Measurements from ENCODE around the gene SF1. TPM values are rescaled to one million over a fixed set of nuclear protein-coding genes. Genes with fewer than 3 reads are reported as not detected.

The SF1 gene
- total RNA-seq, 1 donor from 2014 or later: 450 TPM

DNA sequence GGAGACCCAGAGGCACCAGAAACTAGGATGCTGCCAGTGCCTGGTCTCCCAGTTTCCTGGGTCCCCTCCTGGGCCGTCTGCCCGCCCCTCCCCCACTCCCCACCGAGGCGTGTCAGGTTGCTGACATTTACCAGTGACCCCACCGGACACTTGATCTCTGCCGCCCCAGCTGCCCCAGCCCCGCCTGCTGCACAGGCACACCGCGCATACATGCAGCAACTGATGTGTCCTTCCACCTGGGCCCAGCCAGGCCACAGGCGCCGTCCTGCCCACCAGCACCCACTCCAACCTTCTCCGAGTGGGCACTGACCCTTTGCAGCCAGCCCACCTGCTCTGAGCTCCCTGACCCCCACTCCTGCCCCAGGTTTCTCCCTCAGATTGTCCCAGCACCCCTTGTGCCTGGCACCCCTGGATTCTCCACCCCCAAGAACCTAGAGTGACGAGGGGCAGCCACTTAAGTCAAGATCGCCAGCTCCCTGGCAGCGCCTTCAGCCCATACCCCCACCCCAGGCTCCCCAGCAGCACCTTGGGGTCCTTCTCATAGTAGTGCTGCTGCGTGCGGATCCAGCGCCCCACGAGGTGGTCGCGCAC, 19.1 kb downstream of the SF1 start:
- DNase-seq (ENCODE audit: extremely low spot score, unreplicated experiment): no peak
- no peak for TF ChIP-seq CTCF (conservative IDR thresholded peaks at IDR 0.05)
- Mint-ChIP-seq H3K27ac (peak overlapping the region; percentile 87), H3K36me3 (peaks cover 7% of the 10 kb centered on the region), H3K9me3 (no peaks in the 10 kb centered on the region), H3K4me3 (peak overlapping the region; percentile 83), H3K4me1 (ENCODE audit: unreplicated experiment) (peaks cover 39% of the 10 kb centered on the region), H3K27me3 (no peaks in the 10 kb centered on the region)

DNA sequence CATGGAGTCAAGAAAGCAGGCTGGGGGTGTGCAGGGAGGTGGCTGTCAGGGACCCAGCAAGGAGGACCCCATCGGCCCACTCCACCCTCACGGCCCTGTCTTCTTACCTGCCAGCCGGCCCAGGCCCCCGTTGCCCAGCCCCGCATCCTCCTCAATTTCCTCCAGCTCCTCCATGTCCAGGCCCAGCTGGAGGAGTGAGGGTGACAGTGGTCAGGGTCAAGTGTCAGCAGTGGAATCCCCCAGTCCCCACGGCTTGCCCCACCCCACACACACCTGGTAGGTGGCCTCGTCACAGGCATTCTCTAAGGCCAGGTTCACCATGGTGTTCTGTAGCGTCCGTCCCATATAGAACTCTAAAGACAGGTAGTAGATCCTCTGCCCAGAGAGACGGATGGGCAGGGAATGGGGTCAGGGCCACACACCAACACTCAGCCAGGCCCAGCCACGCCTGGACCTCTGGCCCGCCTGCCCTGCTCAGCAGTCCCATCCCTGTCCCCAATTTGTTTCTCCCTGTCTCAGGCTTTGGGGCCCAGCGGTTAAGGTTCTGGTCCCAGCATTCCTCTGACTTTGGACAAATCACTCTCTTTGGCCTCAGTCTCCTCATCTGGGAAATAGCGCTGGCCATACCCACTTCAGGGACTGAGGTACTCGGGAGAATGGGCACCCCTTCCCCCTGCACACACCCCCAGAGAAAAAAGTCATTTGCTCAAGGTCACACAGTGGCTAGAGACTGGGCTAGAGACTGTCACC, 19.8 kb downstream of the SF1 start:
- no peak overlapping the region for H3K4me3 Mint-ChIP-seq
- H3K36me3 Mint-ChIP-seq: peaks cover 4% of the 10 kb centered on the region
- no peaks in the 10 kb centered on the region for H3K9me3 Mint-ChIP-seq
- H3K4me1 Mint-ChIP-seq (ENCODE audit: unreplicated experiment): peaks cover 32% of the 10 kb centered on the region
- TF ChIP-seq CTCF (conservative IDR thresholded peaks at IDR 0.05): no peak
- no peak for DNase-seq (ENCODE audit: extremely low spot score, unreplicated experiment)
- no peaks in the 10 kb centered on the region for H3K27me3 Mint-ChIP-seq
- H3K27ac Mint-ChIP-seq: no peak overlapping the region

DNA sequence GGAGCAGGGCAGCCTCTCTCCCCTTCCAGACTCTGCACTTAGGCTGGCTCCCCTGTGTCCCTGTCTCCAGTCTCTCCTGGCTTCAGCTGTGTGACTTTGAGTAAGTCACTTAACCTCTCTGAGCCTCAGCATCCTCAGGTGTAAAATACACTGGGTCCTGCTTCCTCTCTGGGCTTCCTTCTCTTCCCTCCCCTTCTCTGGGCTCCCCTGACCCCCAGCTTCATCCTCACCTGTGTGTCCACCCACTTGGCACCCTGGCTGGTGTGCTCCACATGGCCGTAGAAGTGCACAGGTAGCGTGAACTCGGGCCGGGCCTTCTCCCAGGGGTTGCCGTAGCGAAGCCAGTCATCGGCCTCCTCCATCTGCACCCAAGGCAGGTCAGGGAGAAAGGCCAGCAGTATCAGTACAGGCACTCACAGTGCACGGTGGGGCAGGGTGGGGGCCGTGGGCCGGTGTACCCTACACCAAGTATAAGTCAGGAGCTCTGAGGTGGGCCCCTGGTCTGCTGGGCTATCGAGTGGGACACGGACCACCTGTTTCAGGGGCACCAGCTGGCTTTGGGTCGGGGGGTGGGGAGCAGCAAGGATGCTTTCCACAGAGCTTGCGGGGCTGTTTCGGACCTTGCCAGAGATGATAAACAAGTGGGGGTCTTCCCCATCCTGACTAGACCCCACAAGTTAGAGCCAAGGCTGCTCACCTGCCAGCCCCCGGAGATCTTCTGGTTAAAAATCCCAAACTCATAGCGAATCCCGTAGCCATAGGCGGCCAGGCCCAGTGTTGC, 20.6 kb downstream of the SF1 start:
- Mint-ChIP-seq H3K4me1 (ENCODE audit: unreplicated experiment) (peaks cover 27% of the 10 kb centered on the region), H3K27ac (no peak overlapping the region), H3K36me3 (no peaks in the 10 kb centered on the region), H3K27me3 (no peaks in the 10 kb centered on the region), H3K9me3 (no peaks in the 10 kb centered on the region), H3K4me3 (no peak overlapping the region)
- no peak for TF ChIP-seq CTCF (conservative IDR thresholded peaks at IDR 0.05)
- DNase-seq (ENCODE audit: extremely low spot score, unreplicated experiment): no peak

GRCh38 chr11:64755681-64756361, 22.5 kb downstream of the SF1 start:
- Mint-ChIP-seq H3K27me3 (no peaks in the 10 kb centered on the region), H3K9me3 (no peaks in the 10 kb centered on the region), H3K27ac (peak overlapping the region; percentile 16), H3K4me1 (ENCODE audit: unreplicated experiment) (peaks cover 18% of the 10 kb centered on the region), H3K4me3 (no peak overlapping the region), H3K36me3 (no peaks in the 10 kb centered on the region)
- TF ChIP-seq CTCF (conservative IDR thresholded peaks at IDR 0.05): no peak
- DNase-seq (ENCODE audit: extremely low spot score, unreplicated experiment): no peak

DNA sequence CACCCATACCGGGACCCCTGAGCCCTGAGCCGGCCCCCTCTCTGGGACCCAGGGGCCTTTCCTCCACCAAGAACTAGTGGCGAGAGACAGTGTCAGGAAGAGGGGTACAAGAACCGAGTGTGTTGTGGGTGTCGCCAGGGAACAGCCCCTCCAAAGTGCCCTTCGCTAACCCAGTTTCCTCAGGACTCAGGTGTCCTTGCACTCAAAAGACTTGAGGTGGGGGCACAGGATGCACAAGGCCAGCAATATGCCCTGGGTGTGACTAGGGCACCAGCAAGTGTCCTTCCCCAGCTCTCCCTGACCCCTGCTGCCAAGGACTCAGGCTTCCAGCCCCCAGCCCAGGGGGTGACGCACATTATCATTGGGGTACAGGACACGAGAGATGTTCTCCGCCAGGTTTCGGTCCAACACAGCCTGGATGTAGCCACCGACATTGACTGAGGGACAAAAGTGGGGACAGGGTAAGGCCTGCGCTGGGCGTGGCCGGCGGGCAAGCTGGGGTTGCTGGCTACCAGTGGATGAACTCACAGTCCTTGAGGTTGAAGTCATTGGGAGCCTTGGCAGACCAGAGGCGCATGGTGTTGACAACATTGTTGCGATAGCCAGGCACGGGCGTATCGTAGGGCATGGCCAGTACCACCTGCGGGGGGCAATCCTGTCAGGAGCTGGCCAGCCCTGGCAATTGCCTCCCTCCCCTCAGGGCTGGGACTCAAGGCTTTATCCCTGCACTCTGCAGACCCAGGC, 23.3 kb downstream of the SF1 start:
- H3K36me3 Mint-ChIP-seq: no peaks in the 10 kb centered on the region
- H3K27ac Mint-ChIP-seq: peak overlapping the region; percentile 16
- H3K4me1 Mint-ChIP-seq (ENCODE audit: unreplicated experiment): peaks cover 13% of the 10 kb centered on the region
- no peaks in the 10 kb centered on the region for H3K9me3 Mint-ChIP-seq
- no peak overlapping the region for H3K4me3 Mint-ChIP-seq
- no peak for TF ChIP-seq CTCF (conservative IDR thresholded peaks at IDR 0.05)
- no peak for DNase-seq (ENCODE audit: extremely low spot score, unreplicated experiment)
- no peaks in the 10 kb centered on the region for H3K27me3 Mint-ChIP-seq

Measured in type B pancreatic cell (in vitro differentiated cells).